ENCODE measurements around the gene NOM1.

Gene NOM1

DNA sequence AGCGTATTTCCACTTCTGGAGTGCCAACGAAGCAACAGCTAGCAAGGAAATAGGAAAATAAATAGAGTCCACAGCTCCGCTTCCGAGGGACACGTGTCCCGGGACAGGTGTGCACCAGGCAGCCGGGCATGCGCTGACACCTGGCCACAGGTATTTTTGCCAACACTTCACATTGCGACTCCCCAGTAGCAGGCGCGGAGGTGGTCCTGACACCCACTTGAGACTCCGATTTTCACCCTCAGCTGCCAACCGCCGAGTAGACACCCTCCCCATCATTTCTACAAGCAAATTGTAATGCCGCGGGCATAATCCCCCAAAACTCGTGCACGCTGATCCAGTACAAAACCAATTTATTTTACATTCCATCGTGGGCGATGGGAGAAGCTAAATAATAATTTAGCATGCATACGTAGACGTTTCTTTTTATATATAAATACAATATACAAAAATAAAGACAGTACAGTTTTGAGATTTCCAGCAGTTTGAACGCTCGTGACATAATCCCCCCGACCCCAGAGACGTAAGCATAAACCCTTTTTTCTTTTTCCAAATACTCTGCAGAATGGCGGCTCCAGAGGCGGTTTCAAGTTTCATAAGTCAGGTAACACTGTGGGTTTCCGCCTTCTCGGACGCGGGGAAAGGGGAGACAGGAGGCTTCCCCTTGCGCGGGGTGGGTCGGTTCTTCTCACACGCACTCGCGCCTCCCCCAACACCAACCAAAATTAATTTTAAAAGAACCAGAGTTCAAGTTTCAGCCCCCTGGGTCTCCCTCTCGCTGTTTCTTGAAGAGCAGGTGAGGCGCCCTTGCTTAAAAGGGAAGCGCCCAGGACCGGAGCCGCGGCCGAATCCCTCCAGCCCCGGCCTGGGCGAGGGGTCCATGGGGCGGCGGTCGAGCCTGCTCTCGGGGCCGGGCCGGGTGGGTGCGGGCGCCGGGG lies 55.3 kb downstream of the NOM1 start:
- DNase-seq: no peak

DNA sequence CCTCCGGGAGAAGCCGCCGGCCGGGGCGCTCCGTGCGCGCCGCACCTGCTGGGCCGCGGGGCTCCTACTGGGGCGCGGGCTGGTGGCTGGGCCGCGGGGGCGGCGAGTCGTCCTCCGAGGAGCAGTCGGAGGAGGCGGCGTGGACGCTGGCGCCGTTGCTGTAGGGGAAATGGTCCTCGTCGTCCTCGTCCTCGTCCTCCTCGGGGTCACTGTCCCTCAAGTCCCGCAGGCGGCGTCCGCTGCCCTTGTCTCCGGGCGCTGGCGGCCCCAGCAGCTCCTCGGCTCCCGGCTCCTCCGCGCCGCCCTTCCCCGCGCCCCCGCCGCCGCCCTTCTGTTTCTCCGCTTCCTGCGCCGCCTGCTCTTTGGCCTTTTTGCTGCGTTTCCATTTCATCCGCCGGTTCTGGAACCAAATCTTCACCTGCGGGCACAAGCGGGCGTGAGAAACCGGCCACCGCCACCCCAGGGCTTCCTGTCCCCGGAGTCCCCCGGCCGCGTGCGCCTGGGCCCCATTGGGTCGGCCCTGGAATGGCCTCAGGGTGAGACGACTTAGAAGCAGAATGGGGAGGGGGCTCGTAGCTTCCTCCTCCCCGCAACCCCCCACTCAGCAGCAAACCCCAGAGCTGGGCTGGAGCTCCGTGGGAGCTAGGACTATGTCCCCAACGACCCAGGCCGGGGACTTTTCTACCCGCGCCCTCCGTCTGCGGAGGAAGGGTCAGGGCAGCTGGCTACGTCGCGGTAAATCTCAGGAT lies 56.1 kb downstream of the NOM1 start:
- DNase-seq: no peak

DNA sequence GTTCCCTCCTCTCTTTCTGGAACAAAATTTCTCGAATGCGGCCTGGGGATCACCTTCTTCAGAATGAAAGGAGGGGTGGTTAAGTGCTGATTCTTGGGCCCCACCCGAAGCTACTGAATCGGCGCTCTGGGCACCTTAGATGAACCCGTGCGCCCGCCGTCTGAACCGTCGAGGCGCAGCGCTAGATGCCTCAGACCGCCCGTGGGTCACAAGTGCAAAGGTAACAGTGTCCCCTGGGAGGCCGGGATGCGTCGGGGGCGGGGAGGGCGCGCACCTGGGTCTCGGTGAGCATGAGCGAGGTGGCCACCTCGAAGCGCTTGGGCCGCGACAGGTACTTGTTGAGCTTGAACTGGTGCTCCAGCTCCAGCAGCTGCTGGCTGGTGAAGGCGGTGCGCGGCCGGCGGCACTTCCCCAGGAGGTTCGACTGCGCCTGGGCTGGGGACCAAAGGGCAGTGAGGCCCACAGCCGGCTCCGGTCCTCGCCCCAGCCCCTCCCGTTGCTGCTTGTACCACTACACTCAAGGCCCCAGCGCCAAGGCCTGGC lies 56.8 kb downstream of the NOM1 start:
- no peak for DNase-seq

DNA sequence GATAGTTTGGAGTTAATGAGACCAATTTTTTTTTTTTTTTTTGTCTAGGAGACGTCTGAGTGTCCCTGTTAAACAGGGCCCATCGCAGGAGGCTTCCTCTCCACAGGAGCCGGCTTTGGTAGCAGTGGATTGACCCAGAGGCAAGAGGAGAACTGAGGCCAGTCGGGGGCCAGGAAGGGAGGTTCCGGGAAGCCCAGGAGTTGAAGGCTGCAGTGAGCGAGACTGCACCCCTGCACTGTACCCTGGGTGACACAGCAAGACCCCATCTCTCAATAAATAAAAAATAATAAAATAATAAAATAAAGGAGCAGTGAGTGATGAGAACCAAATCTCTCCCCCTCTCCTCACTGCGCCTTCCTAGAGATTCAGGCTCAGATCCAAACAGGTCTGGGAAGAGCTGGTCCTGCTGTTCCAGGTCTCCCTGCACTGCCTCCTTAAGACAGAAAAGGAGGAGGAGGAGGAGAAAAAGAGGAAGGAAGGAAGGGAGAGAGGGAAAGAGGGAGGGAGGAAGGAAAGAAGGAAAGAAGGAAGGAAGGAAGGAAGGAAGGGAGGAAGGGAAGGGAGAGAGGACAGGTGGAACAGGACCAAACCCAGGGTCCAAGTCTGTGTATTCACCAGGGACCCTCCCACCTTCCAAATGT lies 57.4 kb downstream of the NOM1 start:
- DNase-seq: no peak

DNA sequence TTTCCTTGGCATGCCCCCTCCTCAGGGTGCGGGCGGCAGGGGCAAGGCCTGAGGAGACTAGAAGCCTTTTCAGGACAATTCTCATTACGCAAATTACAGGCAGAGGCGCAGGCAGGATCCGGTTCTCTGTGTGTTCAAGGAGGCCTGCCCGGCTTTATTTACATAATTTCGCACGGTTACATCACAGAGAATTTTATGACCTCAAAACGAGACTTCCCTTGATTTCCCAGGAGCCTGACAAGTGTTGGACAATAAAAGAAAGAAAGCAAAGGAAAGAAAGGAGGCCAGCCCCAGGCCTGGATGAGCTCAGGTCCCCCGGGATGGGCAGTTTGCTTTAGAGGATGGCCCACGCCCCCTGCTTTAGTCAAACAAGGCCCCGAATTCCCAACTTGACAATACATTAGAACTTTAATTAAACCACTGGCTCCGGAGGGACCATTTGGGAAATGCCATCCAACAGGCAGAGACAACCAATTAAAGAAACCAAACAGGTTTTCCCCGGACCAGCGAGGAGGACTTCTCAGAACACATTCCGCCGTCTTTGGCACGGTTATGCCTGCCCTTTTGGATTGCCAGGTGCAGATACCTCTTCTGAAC lies 58.1 kb downstream of the NOM1 start:
- no peak for DNase-seq

DNA sequence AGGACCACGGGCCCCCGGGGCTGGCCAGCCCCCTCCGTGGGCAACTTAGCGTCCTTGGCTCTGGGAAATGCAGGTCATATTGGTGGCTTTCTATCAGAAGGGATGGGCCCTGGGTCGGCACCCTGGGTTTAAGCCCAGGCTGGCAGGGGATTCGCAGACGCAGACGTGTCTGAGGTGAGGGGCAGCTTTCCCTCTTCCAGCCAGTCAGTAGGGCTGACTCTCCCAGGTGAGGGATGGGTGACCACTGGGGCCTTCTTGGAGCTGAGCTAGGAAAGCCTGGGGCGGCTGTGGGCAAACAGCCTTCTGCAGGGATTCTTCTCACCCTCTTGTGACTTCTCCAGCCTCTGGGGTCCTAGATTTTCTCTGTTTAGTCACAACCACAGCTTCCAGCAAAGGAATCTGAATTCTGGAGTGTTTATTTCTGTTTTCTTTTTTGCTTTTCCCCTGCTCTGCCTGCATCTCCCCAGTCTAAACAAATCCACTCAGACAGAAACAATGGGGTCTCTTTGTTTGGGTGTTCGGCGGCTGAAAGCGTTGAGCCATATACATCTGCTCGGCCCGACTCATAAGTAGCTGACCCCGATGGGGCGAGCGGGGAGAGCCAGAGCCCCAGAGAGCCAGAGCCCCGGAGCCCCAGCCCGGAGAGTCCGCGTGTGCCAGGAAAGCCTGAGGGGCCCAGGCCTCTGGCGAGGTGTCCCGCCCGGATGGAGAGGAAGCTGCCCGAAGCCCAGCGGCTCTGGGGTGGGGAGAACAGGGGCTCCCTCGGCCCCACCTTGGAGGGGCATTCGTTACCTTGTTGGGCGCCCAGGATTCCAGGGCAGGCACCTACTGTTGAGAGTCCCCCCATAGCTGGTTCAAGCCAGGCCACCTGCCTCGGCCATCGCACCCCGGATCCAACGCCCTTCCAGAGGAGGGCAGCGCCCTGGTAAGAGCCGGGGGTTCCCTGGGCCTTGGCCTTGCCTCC lies 59.0 kb downstream of the NOM1 start:
- DNase-seq: no peak

DNA sequence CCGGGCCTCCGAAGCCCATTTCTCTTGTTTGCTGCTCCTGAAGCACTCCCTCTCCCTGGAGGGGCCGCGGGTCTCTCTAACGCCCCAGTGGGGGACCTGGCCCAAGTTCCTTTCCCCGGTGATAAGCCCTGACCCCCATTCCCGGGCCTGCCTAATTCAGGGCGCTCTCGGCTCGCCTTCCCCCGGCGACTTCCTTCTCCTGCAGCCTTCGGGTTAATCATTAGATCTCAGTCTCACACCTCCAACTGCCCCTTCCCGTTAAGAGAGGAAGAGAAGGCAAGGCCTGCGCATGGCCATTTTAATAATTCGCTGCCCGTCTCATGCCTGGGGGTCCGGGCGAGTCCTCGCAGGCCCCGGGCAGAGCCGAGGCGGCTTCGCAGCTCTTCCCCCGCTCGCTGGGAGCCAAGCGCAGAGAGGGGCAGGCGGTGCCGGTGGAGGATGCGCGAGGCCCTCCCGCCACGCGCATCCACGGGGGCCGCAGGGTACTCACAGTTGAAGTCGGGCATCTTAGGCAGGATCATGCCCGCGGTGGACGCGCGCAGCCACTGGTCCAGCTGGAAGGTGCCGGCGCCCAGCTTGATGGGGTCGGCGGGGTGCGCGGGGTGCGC lies 59.8 kb downstream of the NOM1 start:
- DNase-seq: no peak

DNA sequence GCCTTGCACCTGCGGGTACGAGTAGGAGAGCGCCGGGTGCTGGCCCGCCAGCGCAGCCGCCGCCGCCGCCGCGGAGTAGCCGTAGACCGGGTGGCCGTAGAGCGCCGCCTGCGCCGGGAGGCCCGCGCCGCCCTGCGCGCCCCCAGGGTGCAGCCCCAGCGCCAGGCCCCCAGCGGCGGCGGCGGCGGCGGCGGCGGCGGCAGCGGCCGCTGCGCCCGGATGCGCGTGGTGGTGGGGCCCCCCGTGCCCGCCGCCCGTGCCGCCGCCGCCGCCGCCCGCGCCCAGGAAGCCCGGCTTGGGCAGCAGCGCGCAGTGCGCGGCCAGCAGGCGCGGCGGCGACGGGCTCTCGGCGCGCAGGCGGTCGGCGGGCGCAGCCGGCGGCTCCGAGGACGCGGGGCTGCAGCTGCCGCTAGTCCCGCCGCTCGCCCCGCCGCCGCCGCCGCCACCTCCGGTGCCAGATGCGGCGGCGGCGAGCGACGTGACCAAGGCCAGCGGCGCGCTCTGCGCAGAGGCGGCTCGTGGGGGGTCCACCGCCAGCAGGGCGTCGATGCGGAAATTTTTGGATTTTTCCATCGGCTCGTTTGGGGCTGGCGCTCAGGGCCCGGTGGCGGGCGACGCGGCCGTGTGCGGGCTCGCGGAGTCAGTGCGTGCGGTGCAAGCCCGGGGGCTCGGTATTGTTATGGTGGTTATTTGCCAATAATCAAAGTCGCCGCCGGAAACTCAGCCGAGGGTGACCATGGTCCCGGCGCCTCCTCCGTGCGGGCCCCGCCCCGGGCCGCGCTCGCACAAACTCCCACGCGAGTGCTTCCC lies 60.5 kb downstream of the NOM1 start:
- DNase-seq: no peak

DNA sequence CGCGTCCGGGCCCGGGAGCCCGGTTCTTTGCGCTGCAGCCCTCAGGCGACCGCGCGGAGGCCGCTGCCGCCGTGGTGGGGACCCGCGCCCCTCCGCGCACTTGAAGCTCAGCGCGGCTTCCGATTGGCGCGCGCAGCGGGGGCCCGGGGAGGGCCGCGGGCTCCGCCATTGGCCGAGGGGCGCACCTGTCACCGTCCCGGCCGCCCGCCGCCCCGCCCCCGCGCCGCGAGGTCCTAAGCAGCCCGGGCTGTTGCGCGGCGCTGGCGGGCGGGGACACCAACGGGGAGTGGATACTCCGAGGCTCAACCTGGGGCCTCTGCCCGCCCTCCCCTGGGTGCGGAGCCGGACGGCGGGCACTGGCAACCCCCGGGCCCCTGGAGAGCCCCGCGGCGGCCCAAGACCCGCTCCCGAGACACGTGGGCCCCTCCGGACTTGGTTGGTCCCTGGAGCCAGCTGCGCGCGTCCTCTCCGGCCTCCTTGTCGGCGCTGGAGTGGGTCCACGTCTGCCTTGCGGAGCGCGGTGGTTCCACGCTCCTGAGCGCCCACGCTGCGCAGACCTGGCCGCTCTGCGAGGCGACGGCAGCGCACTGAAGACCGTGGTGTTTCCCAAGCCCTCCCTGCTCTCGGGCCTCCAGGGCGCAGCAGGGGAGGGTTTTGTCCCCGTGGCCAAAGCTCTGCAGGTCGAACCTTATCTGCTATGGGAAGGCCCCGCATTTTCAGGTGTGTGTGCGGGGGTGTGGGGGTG lies 61.2 kb downstream of the NOM1 start, which contains the start of gene MNX1:
Gene MNX1 (minus strand): TSS at position 76 of the 745 bp plus-strand sequence. CDS start 313 bp downstream, outside the sequence.
- no peak for DNase-seq

DNA sequence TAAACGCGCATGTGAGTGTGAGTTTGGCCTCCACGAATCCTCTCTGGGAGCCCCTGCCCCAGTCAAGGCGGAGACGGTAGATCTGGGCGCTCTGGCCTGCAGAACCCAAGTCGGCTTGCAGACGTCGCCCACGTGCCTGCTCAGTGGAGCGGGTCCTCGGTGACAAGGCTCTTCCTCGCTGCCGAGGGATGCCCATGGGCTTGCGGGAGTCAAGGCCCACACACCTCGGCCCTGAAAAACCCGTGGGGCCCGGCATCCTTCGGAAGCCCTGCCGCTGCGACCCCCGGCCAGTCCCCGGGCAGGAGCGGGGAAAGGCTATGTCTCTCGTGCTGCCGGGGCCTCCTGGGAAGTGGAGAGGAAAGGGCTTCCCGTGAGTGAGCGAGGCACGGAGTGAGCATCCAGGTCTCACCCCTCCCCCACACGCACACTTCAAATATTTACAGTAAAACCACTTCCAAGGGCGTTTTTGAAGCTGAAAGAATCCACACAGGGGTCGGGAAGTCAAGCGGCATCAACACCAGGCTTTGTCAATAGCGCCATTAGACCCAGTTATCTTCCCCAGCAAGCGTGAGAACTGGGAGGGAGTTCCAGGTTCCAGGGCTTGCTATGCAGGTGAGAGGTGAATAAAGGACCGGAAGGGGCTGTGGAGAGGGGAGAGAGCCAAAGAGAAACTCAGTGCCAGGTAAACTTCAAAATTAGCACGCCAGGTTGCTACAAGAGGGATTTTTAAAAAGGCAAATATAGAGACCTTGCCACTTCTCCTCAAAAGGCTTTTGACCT lies 62.0 kb downstream of the NOM1 start:
- no peak for DNase-seq

DNA sequence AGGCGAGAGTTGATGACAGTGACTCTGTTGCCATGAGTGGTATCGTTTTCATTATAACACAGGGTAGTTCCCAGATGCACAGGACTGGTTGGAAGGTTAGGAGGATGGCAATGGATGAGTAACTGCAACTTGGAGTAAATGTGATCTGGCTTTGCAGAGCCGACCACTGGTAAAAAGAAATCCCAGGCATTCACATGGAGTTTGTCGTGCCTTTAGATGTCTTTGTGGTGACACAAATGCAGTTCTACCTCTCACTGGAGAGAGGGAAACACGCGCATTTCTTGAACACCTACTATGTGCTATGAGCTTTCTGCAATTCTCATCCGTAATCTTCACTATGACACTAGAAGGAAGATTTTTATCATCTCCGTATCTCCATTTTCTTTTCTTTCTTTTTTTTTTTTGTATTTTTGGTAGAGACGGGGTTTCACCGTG lies 62.6 kb downstream of the NOM1 start:
- DNase-seq: no peak

DNA sequence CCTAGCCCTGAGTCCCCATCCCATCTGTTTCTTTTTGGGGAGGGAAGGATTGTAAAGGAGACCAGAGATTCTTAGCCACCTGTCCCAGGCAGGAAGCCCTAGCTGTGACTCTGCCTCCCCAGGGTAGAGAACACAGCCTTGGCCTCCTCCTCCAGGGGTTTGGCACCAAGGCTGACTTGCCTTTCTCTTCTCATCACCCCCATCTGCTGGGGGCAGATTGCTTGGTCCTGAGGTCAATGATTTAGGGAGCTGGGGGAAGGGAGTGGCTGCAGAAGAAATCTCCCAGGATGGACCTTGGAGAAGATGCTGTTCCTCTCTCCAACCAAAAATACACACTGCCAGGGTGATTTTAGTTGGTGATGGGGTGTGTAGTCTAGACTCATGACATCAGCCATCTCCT lies 63.6 kb downstream of the NOM1 start:
- no peak for DNase-seq

DNA sequence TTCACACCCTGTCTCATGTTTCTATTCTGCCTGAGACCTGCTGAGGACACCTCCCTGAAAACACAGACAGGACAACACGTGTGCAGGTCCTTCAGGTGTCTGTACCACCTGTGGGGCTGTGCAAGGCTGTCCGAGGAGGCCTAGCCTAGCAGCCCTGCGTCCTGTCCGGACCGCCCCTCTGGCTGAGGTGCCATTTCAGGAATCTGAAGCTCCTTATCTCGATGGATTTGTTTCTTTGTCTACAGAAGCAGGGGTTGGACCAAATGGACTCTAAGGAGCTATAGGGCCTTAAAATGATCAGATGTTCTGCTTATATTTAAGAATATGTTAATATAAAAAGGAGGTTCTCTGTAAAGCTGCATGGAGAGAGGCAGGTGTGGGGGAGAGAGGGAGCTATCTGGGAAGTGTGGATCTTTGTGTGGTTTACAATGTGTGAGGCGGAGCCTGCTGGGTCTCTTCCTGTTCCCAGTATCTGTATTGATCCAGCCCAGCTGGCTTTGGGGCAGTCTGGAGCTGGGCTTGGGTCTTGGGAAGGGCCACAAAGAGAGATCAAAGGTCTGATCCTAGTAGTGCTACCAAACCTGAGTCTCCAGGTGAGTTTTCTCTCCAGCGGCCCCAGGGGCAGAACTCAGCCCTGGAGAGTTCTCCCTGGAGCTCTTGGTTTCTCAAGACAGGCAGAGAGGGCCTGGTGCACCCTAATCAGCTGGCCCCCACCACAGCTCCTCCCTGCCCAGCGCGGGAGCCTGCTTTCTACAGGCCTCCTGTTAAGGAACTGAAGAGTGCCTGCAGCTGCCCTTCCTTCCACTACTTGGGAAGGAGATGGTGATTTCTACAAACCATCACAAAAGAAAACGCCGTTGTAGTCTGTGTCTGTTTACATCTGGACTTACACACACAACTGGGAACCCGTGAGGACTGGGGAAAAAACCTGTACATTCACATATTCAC lies 64.4 kb downstream of the NOM1 start:
- no peak for DNase-seq

DNA sequence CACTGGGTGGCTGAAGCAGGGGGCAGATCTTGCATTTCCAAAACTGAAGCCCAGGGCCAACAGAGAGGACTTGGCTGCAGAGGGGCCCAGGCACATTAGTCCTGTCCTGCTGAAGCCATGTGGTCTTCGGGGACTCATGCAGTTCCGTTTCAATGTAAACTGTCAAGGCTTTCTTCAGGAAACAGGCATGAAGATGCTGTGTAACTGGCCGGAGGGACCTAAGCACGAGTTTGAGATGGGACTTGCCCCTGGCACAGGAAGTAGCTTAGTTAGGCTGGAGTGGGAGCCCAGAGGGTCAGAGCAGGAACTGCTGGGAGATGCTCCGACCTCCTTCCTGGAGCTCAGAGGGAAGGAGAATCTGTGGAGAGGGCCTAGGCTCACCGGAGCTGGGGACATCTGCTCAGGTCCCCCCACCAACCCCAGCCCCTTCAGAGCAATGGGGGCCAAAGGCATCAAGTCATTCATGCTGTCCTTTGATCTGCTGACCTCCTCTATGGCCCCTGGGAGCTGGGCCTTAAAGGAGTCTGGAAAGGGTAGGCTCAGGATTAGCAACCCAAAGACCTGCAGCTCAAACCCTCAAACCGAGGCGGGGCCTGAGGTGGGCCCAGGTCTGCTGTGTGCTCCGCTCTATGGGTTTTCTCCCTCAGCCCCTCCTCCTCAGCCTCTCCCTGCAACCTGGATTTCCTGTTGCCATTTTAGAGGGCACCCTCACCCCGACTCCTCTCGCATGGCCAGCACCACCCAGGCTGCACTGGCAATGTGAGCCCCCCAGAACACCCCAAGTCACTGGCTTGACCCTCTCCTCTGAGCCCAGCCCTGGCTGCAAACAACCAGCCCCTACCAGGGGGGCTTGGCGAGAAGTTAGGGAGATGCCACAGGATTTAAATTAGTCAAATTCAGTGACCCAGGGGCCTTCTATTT lies 65.4 kb downstream of the NOM1 start:
- DNase-seq: no peak

DNA sequence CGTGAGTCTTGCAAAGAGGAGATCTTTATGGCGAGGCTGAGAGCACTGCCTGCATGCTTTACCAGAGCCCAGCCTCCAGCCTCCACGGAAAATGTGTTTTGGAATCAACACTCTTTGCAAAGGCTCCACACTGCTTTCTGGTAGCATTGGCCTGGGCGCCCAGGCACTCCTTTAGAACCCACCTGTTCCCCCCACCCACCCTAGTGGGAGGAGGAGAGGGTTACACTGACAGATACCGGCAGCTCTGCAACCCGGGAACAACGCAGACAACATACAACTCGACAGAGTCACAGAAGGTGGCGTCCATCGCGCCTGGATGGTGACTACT lies 66.5 kb downstream of the NOM1 start:
- DNase-seq: no peak

DNA sequence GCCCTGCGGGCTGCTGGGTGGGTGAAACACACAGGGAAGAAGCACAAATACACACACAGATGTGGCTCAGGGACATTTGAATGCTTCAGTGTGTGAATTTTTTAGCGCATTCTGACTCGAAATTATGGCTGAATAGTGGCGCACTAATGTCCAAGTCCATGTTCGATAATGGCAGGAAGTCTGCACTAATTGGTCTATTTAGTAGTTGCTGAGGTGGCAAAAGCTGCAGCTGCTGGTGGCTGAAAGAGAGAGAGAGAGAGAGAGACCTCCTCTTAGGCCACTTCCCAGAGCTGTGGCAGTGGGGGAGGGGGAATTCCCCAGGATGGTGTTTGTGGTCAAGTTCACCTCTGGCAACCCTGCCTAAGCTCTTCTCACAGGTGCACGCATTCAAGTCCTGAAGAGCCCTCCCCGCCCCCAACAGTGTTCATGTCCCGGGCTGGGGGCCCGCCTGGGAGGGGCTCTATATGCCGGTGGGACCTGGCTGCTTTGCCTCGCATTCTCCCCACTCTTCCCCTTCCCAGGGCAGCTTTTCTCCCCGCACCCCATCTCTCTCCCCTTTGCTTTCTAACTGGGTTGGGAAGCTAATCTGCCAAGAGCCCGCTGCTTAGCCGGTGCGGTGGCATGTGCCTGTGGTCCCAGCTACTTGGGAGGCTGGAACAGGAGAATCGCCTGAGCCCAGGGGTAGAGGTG lies 67.0 kb downstream of the NOM1 start:
- no peak for DNase-seq
